Measurements from ENCODE around the gene USH2A. TPM values are rescaled to one million over a fixed set of nuclear protein-coding genes. Genes with fewer than 3 reads are reported as not detected.

Gene USH2A
- total RNA-seq, 2 experiments from 2014 or later, result not detected

GRCh38 chr1:215911406-215911968, 511.8 kb downstream of the USH2A start:
- Mint-ChIP-seq H3K27ac (no peak overlapping the region), H3K4me1 (ENCODE audit: low read depth) (no peaks in the 10 kb centered on the region), H3K9me3 (ENCODE audit: insufficient read depth) (peaks cover 18% of the 10 kb centered on the region), H3K36me3 (ENCODE audit: low read depth) (no peaks in the 10 kb centered on the region), H3K27me3 (ENCODE audit: low read depth) (no peaks in the 10 kb centered on the region), H3K4me3 (no peak overlapping the region)
- no peak for DNase-seq
- POLR2A ChIA-PET, result no interaction called here
- CTCF ChIA-PET, result no interaction called here
- no peak for ATAC-seq

GRCh38 chr1:215905493-215906115, 517.6 kb downstream of the USH2A start:
- H3K4me1 Mint-ChIP-seq (ENCODE audit: low read depth), result no peaks in the 10 kb centered on the region
- ChIA-PET POLR2A (no interaction called here), CTCF (no interaction called here)
- no peaks in the 10 kb centered on the region for H3K27me3 Mint-ChIP-seq (ENCODE audit: low read depth)
- no peak overlapping the region for H3K27ac Mint-ChIP-seq
- H3K4me3 Mint-ChIP-seq, result no peak overlapping the region
- H3K36me3 Mint-ChIP-seq (ENCODE audit: low read depth), result no peaks in the 10 kb centered on the region
- no peaks in the 10 kb centered on the region for H3K9me3 Mint-ChIP-seq (ENCODE audit: insufficient read depth)
- no peak for DNase-seq
- no peak for ATAC-seq

- ChIA-PET CTCF (no interaction called here), POLR2A (no interaction called here)
- Mint-ChIP-seq H3K27me3 (ENCODE audit: low read depth) (no peaks in the 10 kb centered on the region), H3K27ac (no peak overlapping the region), H3K9me3 (ENCODE audit: insufficient read depth) (no peaks in the 10 kb centered on the region), H3K36me3 (ENCODE audit: low read depth) (no peaks in the 10 kb centered on the region), H3K4me1 (ENCODE audit: low read depth) (no peaks in the 10 kb centered on the region), H3K4me3 (no peak overlapping the region)
- ATAC-seq, result no peak
- no peak for DNase-seq
Measured at GRCh38 chr1:215900684-215901083, 522.6 kb downstream of the USH2A start.

GRCh38 chr1:215899901-215900300, 523.3 kb downstream of the USH2A start:
- POLR2A ChIA-PET, result no interaction called here
- no peak for DNase-seq
- no peaks in the 10 kb centered on the region for H3K4me1 Mint-ChIP-seq (ENCODE audit: low read depth)
- no peak overlapping the region for H3K4me3 Mint-ChIP-seq
- H3K27me3 Mint-ChIP-seq (ENCODE audit: low read depth), result no peaks in the 10 kb centered on the region
- CTCF ChIA-PET, result no interaction called here
- H3K9me3 Mint-ChIP-seq (ENCODE audit: insufficient read depth), result no peaks in the 10 kb centered on the region
- no peaks in the 10 kb centered on the region for H3K36me3 Mint-ChIP-seq (ENCODE audit: low read depth)
- H3K27ac Mint-ChIP-seq, result no peak overlapping the region
- no peak for ATAC-seq

- Mint-ChIP-seq H3K27ac (no peak overlapping the region), H3K4me3 (no peak overlapping the region), H3K27me3 (ENCODE audit: low read depth) (no peaks in the 10 kb centered on the region), H3K4me1 (ENCODE audit: low read depth) (no peaks in the 10 kb centered on the region), H3K9me3 (ENCODE audit: insufficient read depth) (no peaks in the 10 kb centered on the region), H3K36me3 (ENCODE audit: low read depth) (no peaks in the 10 kb centered on the region)
- DNase-seq (no peak), ATAC-seq (no peak)
- CTCF ChIA-PET, result no interaction called here
- POLR2A ChIA-PET, result no interaction called here
Measured at GRCh38 chr1:215895893-215896292, 527.4 kb downstream of the USH2A start.

GRCh38 chr1:215895276-215895675, 528.0 kb downstream of the USH2A start:
- H3K4me3 Mint-ChIP-seq, result no peak overlapping the region
- ChIA-PET POLR2A (no interaction called here), CTCF (no interaction called here)
- no peak overlapping the region for H3K27ac Mint-ChIP-seq
- no peaks in the 10 kb centered on the region for H3K36me3 Mint-ChIP-seq (ENCODE audit: low read depth)
- no peaks in the 10 kb centered on the region for H3K27me3 Mint-ChIP-seq (ENCODE audit: low read depth)
- DNase-seq, result no peak
- no peaks in the 10 kb centered on the region for H3K9me3 Mint-ChIP-seq (ENCODE audit: insufficient read depth)
- no peak for ATAC-seq
- H3K4me1 Mint-ChIP-seq (ENCODE audit: low read depth), result no peaks in the 10 kb centered on the region

GRCh38 chr1:215894617-215895016, 528.6 kb downstream of the USH2A start:
- Mint-ChIP-seq H3K27me3 (ENCODE audit: low read depth) (no peaks in the 10 kb centered on the region), H3K9me3 (ENCODE audit: insufficient read depth) (no peaks in the 10 kb centered on the region), H3K27ac (no peak overlapping the region), H3K36me3 (ENCODE audit: low read depth) (no peaks in the 10 kb centered on the region), H3K4me3 (no peak overlapping the region), H3K4me1 (ENCODE audit: low read depth) (no peaks in the 10 kb centered on the region)
- POLR2A ChIA-PET, result no interaction called here
- CTCF ChIA-PET, result no interaction called here
- no peak for ATAC-seq
- no peak for DNase-seq

GRCh38 chr1:215891266-215892057, 531.8 kb downstream of the USH2A start:
- no peak for DNase-seq
- ATAC-seq, result no peak
- Mint-ChIP-seq H3K9me3 (ENCODE audit: insufficient read depth) (peaks cover 7% of the 10 kb centered on the region), H3K4me3 (no peak overlapping the region), H3K36me3 (ENCODE audit: low read depth) (no peaks in the 10 kb centered on the region), H3K27me3 (ENCODE audit: low read depth) (no peaks in the 10 kb centered on the region), H3K27ac (no peak overlapping the region), H3K4me1 (ENCODE audit: low read depth) (no peaks in the 10 kb centered on the region)
- POLR2A ChIA-PET, result no interaction called here
- CTCF ChIA-PET, result no interaction called here

GRCh38 chr1:215890438-215890837, 532.8 kb downstream of the USH2A start:
- Mint-ChIP-seq H3K27ac (no peak overlapping the region), H3K4me1 (ENCODE audit: low read depth) (no peaks in the 10 kb centered on the region), H3K36me3 (ENCODE audit: low read depth) (no peaks in the 10 kb centered on the region), H3K27me3 (ENCODE audit: low read depth) (no peaks in the 10 kb centered on the region), H3K4me3 (no peak overlapping the region), H3K9me3 (ENCODE audit: insufficient read depth) (peaks cover 7% of the 10 kb centered on the region)
- ChIA-PET POLR2A (no interaction called here), CTCF (no interaction called here)
- DNase-seq (no peak), ATAC-seq (no peak)

GRCh38 chr1:215889871-215890270, 533.4 kb downstream of the USH2A start:
- H3K4me1 Mint-ChIP-seq (ENCODE audit: low read depth), result no peaks in the 10 kb centered on the region
- no peak overlapping the region for H3K27ac Mint-ChIP-seq
- ChIA-PET CTCF (no interaction called here), POLR2A (no interaction called here)
- no peak for DNase-seq
- H3K9me3 Mint-ChIP-seq (ENCODE audit: insufficient read depth), result peaks cover 7% of the 10 kb centered on the region
- no peak overlapping the region for H3K4me3 Mint-ChIP-seq
- no peak for ATAC-seq
- H3K36me3 Mint-ChIP-seq (ENCODE audit: low read depth), result no peaks in the 10 kb centered on the region
- H3K27me3 Mint-ChIP-seq (ENCODE audit: low read depth), result no peaks in the 10 kb centered on the region

- no peaks in the 10 kb centered on the region for H3K36me3 Mint-ChIP-seq (ENCODE audit: low read depth)
- H3K4me1 Mint-ChIP-seq (ENCODE audit: low read depth), result no peaks in the 10 kb centered on the region
- DNase-seq (no peak), ATAC-seq (no peak)
- no peaks in the 10 kb centered on the region for H3K27me3 Mint-ChIP-seq (ENCODE audit: low read depth)
- H3K27ac Mint-ChIP-seq, result no peak overlapping the region
- H3K9me3 Mint-ChIP-seq (ENCODE audit: insufficient read depth), result peaks cover 7% of the 10 kb centered on the region
- POLR2A ChIA-PET, result no interaction called here
- no peak overlapping the region for H3K4me3 Mint-ChIP-seq
- CTCF ChIA-PET, result no interaction called here
Measured at GRCh38 chr1:215888159-215888558, 535.1 kb downstream of the USH2A start.

- ATAC-seq, result no peak
- DNase-seq, result no peak
- Mint-ChIP-seq H3K27me3 (ENCODE audit: low read depth) (no peaks in the 10 kb centered on the region), H3K9me3 (ENCODE audit: insufficient read depth) (peaks cover 7% of the 10 kb centered on the region), H3K36me3 (ENCODE audit: low read depth) (no peaks in the 10 kb centered on the region), H3K4me1 (ENCODE audit: low read depth) (no peaks in the 10 kb centered on the region), H3K4me3 (no peak overlapping the region), H3K27ac (no peak overlapping the region)
- CTCF ChIA-PET, result no interaction called here
- POLR2A ChIA-PET, result no interaction called here
Measured at GRCh38 chr1:215887627-215888026, 535.6 kb downstream of the USH2A start.
